GM12801 (cell line): ENCODE measurements around the gene INHBE.

Experiments
- CTCF ChIP-seq: IDR thresholded peaks from one replicate; pipeline ENCODE4 v1.5.1; 2011; ENCODE audit warnings: control low read depth; ENCODE audit not compliant: insufficient read length; ENCODE audit errors: extremely low read depth

Gene INHBE

GRCh38 chr12:57434517-57435223 is 20.4 kb upstream of the INHBE start, which contains the start of gene INHBC:
INHBC (plus strand) TSS chr12:57434784; CDS start chr12:57434887, 103 bp downstream.
- TF ChIP-seq CTCF, result no peak

- no peak for TF ChIP-seq CTCF
Observed at GRCh38 chr12:57435293-57435692, 19.8 kb upstream of the INHBE start.

- TF ChIP-seq CTCF, result no peak
Observed at GRCh38 chr12:57438400-57438799, 16.7 kb upstream of the INHBE start.

- TF ChIP-seq CTCF, result no peak
Observed at GRCh38 chr12:57439762-57440266, 15.3 kb upstream of the INHBE start.

- no peak for TF ChIP-seq CTCF
Observed at GRCh38 chr12:57441846-57442427, 13.2 kb upstream of the INHBE start.

GRCh38 chr12:57444744-57445143 is 10.4 kb upstream of the INHBE start:
- no peak for TF ChIP-seq CTCF

- no peak for TF ChIP-seq CTCF
Observed at GRCh38 chr12:57446292-57446960, 8.7 kb upstream of the INHBE start.
